ENCODE results near the gene IRF1.

- TF ChIP-seq CTCF (conservative IDR thresholded peaks at IDR 0.05; ENCODE audit: low read depth, low read length) (no peak), EZH2 (IDR thresholded peaks at IDR 0.05; ENCODE audit: borderline replicate concordance, low read depth, low read length, poor library complexity, severe bottlenecking) (no peak)
These were observed 12.2 kb downstream of the IRF1 start for GRCh38 chr5:132478366-132478871.

Measured in A673 (cell line).